ENCODE data around the gene CSGALNACT2. TPM values are rescaled to one million over a fixed set of nuclear protein-coding genes. Genes with fewer than 3 reads are reported as not detected.

The CSGALNACT2 gene
- total and polyA plus RNA-seq, 2 experiments from 2014 or later, result 17.4 to 27.8 TPM

- H2AFZ ChIP-seq, result no peak overlapping the region
- H3K9me3 ChIP-seq (ENCODE audit: low read depth), result no peaks in the 10 kb centered on the region
- no peak overlapping the region for H3K4me3 ChIP-seq
- TF ChIP-seq EZH2phosphoT487 (IDR thresholded peaks at IDR 0.05; ENCODE audit: insufficient read depth, low read depth) (no peak), EZH2 (IDR thresholded peaks at IDR 0.05; ENCODE audit: insufficient read depth, poor library complexity, severe bottlenecking) (no peak)
- DNase-seq, result no peak
- peaks cover 8% of the 10 kb centered on the region; the same call in 1 of the 2 replicates for H3K4me1 ChIP-seq (ENCODE audit: insufficient read depth)
- H3K9me2 ChIP-seq (ENCODE audit: insufficient read depth), result no peaks in the 10 kb centered on the region
- H3K36me3 ChIP-seq (ENCODE audit: low read depth), result no peaks in the 10 kb centered on the region
- H3K79me2 ChIP-seq (ENCODE audit: insufficient read depth), result no peaks in the 10 kb centered on the region
- no peak overlapping the region for H3K4me2 ChIP-seq (ENCODE audit: unreplicated experiment)
- no peak overlapping the region for H3K9ac ChIP-seq
- H4K20me1 ChIP-seq (ENCODE audit: insufficient read depth), result no peaks in the 10 kb centered on the region
- 76 to 77% methylated on average over 19 of the region's 19 CpGs for WGBS, 2 experiments (ENCODE audit: low coverage in 1 of 2, low lambda C conversion rate in 2 of 2, missing lambda C conversion rate in 2 of 2)
- no peak overlapping the region for H3K27ac ChIP-seq
- peaks cover 7% of the 10 kb centered on the region; the same call in 1 of the 2 replicates for H3F3A ChIP-seq (ENCODE audit: insufficient read depth)
- H3K27me3 ChIP-seq (replicated peaks; ENCODE audit: insufficient read depth), result peaks cover 21% of the 10 kb centered on the region; the same call in 1 of the 2 replicates
- in situ Hi-C loops (cut with MboI), result no loop called here
These were observed 83.4 kb downstream of the CSGALNACT2 start for GRCh38 chr10:43221419-43222209.

GRCh38 chr10:43222210-43222720 lies 84.0 kb downstream of the CSGALNACT2 start:
- WGBS, 2 experiments (ENCODE audit: low coverage in 1 of 2, low lambda C conversion rate in 2 of 2, missing lambda C conversion rate in 2 of 2), result 54 to 58% methylated on average over 4 of the region's 4 CpGs
- no peaks in the 10 kb centered on the region for H3K9me3 ChIP-seq (ENCODE audit: low read depth)
- H3K36me3 ChIP-seq (ENCODE audit: low read depth), result no peaks in the 10 kb centered on the region
- no peaks in the 10 kb centered on the region for H3K79me2 ChIP-seq (ENCODE audit: insufficient read depth)
- no peak overlapping the region for H3K27ac ChIP-seq
- H3K27me3 ChIP-seq (replicated peaks; ENCODE audit: insufficient read depth), result peaks cover 21% of the 10 kb centered on the region; the same call in 1 of the 2 replicates
- H2AFZ ChIP-seq, result no peak overlapping the region
- TF ChIP-seq EZH2phosphoT487 (IDR thresholded peaks at IDR 0.05; ENCODE audit: insufficient read depth, low read depth) (no peak), EZH2 (IDR thresholded peaks at IDR 0.05; ENCODE audit: insufficient read depth, poor library complexity, severe bottlenecking) (no peak)
- no peak overlapping the region for H3K4me2 ChIP-seq (ENCODE audit: unreplicated experiment)
- H4K20me1 ChIP-seq (ENCODE audit: insufficient read depth), result no peaks in the 10 kb centered on the region
- no peak overlapping the region for H3K4me3 ChIP-seq
- no peaks in the 10 kb centered on the region for H3K9me2 ChIP-seq (ENCODE audit: insufficient read depth)
- no peak for DNase-seq
- peaks cover 8% of the 10 kb centered on the region; the same call in 1 of the 2 replicates for H3K4me1 ChIP-seq (ENCODE audit: insufficient read depth)
- H3K9ac ChIP-seq, result no peak overlapping the region
- H3F3A ChIP-seq (ENCODE audit: insufficient read depth), result peaks cover 7% of the 10 kb centered on the region; the same call in 1 of the 2 replicates
- in situ Hi-C loops (cut with MboI), result no loop called here

- Histone ChIP-seq H3K9ac (no peak overlapping the region), H3K9me2 (ENCODE audit: insufficient read depth) (no peaks in the 10 kb centered on the region), H3K27ac (no peak overlapping the region), H3K4me2 (ENCODE audit: unreplicated experiment) (no peak overlapping the region), H3K9me3 (ENCODE audit: low read depth) (no peaks in the 10 kb centered on the region), H3K79me2 (ENCODE audit: insufficient read depth) (no peaks in the 10 kb centered on the region), H3K4me3 (no peak overlapping the region), H4K20me1 (ENCODE audit: insufficient read depth) (no peaks in the 10 kb centered on the region), H3K36me3 (ENCODE audit: low read depth) (no peaks in the 10 kb centered on the region), H3K27me3 (replicated peaks; ENCODE audit: insufficient read depth) (peaks cover 26% of the 10 kb centered on the region), H3F3A (ENCODE audit: insufficient read depth) (peaks cover 7% of the 10 kb centered on the region; the same call in 1 of the 2 replicates), H3K4me1 (ENCODE audit: insufficient read depth) (peaks cover 8% of the 10 kb centered on the region; the same call in 1 of the 2 replicates), H2AFZ (no peak overlapping the region)
- DNase-seq, result no peak
- in situ Hi-C loops (cut with MboI), result no loop called here
- TF ChIP-seq EZH2phosphoT487 (IDR thresholded peaks at IDR 0.05; ENCODE audit: insufficient read depth, low read depth), result no peak
- no peak for TF ChIP-seq EZH2 (IDR thresholded peaks at IDR 0.05; ENCODE audit: insufficient read depth, poor library complexity, severe bottlenecking)
- WGBS, 2 experiments (ENCODE audit: low coverage in 1 of 2, low lambda C conversion rate in 2 of 2, missing lambda C conversion rate in 2 of 2), result 8 to 23% methylated on average over 1 of the region's 1 CpG
These were observed 84.8 kb downstream of the CSGALNACT2 start for GRCh38 chr10:43223056-43223455.

- no peaks in the 10 kb centered on the region for H3K36me3 ChIP-seq (ENCODE audit: low read depth)
- H2AFZ ChIP-seq, result no peak overlapping the region
- no peak for TF ChIP-seq EZH2 (IDR thresholded peaks at IDR 0.05; ENCODE audit: insufficient read depth, poor library complexity, severe bottlenecking)
- TF ChIP-seq EZH2phosphoT487 (IDR thresholded peaks at IDR 0.05; ENCODE audit: insufficient read depth, low read depth), result no peak
- no peak overlapping the region for H3K4me3 ChIP-seq
- H3K27me3 ChIP-seq (replicated peaks; ENCODE audit: insufficient read depth), result peaks cover 38% of the 10 kb centered on the region
- no peaks in the 10 kb centered on the region for H3K4me1 ChIP-seq (ENCODE audit: insufficient read depth)
- in situ Hi-C loops (cut with MboI), result no loop called here
- H3F3A ChIP-seq (ENCODE audit: insufficient read depth), result peaks cover 4% of the 10 kb centered on the region; the same call in 1 of the 2 replicates
- WGBS, 2 experiments (ENCODE audit: low coverage in 1 of 2, low lambda C conversion rate in 2 of 2, missing lambda C conversion rate in 2 of 2), result 82% methylated on average over 1 of the region's 1 CpG
- no peaks in the 10 kb centered on the region for H3K9me3 ChIP-seq (ENCODE audit: low read depth)
- H3K27ac ChIP-seq, result no peak overlapping the region
- DNase-seq, result no peak
- H3K79me2 ChIP-seq (ENCODE audit: insufficient read depth), result no peaks in the 10 kb centered on the region
- H3K9ac ChIP-seq, result no peak overlapping the region
- no peak overlapping the region for H3K4me2 ChIP-seq (ENCODE audit: unreplicated experiment)
- H4K20me1 ChIP-seq (ENCODE audit: insufficient read depth), result no peaks in the 10 kb centered on the region
- H3K9me2 ChIP-seq (ENCODE audit: insufficient read depth), result no peaks in the 10 kb centered on the region
These were observed 86.1 kb downstream of the CSGALNACT2 start for GRCh38 chr10:43224321-43224720.

Data from GM23248 (cell line).